Myocyte (in vitro differentiated cells): ENCODE results near the gene CRTC1. TPM values are rescaled to one million over a fixed set of nuclear protein-coding genes. Genes with fewer than 3 reads are reported as not detected.

Experiments used
- DNase-seq: peaks from one replicate; pipeline ENCODE4 v3.0.0-alpha.2; 2012; ENCODE audit warnings: low read depth
- total RNA-seq: library from RNA; depleted of rRNA; stranded (reverse); fragments of >200 nt; gene quantifications from 2 replicates; pipeline ENCODE4 v1.2.3, GENCODE V29; 2014

Gene CRTC1
- total RNA-seq, 1 donor from 2014 or later = 3.3 TPM

DNA sequence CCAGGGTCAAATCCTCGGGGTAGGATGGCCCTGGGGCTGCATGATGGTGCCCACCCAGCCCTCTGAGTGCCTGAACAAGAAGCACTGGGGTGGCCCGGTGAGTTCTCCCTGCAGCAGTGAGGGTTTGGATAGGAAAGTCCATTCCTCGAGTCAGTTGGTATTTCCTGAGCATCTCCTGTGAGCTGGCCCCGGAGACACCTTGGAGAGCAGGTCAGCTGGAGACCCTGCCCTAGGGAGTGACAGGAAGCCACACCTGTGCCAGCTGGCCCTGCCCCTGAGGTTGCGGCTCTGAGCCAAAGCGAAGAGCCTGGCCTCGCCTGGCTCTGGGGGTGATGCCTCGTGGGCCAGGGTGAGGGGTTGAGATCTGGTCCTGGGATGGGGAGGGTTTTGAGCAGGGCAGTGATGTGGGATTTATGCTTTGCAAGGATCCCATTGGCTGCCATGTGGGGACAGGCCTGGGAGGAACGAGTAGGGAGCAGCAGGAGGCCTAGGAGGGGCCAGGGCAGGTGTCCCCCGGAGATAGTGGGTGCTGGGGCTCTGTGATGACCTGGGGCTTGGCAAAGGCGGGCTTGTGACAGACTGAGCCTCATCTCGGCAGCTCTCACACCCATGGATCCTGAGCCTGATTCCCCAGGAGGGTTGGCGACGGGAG lies 16.0 kb downstream of the CRTC1 start:
- no peak for DNase-seq

DNA sequence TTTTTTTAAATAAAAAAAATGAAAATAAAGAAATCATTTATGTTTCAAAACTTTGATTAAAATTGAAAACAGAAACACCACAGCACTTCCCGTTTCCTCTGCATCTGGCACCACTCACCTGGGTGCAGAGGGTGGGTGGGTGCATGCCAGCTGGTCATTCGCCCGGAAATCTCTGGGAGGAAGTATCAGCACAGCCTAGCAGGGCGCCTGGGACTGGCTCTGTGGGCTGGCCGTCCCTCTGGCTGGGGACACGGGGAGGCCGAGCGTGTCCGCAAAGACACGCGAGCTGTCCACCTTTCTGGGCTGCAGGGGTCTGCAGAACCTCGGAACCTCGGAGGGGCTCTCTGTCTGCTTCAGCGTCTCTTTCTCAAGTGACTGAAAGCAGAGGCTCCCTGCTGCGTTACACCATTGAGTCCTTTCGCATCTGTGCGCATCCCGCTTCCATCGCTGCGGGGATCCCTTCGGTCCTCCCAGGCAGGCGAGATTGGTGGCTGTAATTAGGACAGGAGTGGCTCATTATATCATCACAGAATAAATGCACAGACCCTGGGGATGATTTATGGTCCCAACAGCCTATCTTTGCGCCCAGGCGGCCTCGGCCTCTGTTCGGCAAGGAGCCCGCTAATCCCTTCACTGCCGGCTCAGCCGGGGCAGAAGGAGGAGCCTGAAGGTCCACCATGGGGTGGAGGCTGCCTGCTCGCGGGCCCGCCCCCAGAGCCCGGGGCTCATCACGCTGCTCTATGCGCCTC lies 17.2 kb downstream of the CRTC1 start:
- peak; percentile 52 for DNase-seq

GRCh38 chr19:18701250-18701608 lies 17.7 kb downstream of the CRTC1 start:
- no peak for DNase-seq

DNA sequence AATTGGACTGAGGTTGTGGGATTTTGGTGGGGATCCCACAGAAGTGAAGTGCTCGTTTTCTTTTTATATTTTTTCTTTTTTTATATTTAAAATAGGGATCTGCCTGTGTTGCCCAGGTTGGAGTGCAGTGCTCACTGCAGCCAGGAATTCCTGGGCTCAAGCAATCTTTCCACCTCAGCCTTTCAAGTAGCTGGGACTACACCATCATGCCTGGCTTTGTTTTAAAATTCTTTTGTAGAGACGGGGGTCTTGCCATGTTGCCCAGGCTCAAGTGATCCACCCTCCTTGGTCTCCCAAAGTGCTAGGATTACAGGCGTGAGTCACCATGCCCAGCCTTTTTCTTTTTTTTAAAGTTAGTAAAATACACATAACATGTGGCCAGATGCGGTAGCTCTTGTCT lies 20.6 kb downstream of the CRTC1 start:
- DNase-seq = no peak

- no peak for DNase-seq
These were observed 21.5 kb downstream of the CRTC1 start for GRCh38 chr19:18704971-18705370.

DNA sequence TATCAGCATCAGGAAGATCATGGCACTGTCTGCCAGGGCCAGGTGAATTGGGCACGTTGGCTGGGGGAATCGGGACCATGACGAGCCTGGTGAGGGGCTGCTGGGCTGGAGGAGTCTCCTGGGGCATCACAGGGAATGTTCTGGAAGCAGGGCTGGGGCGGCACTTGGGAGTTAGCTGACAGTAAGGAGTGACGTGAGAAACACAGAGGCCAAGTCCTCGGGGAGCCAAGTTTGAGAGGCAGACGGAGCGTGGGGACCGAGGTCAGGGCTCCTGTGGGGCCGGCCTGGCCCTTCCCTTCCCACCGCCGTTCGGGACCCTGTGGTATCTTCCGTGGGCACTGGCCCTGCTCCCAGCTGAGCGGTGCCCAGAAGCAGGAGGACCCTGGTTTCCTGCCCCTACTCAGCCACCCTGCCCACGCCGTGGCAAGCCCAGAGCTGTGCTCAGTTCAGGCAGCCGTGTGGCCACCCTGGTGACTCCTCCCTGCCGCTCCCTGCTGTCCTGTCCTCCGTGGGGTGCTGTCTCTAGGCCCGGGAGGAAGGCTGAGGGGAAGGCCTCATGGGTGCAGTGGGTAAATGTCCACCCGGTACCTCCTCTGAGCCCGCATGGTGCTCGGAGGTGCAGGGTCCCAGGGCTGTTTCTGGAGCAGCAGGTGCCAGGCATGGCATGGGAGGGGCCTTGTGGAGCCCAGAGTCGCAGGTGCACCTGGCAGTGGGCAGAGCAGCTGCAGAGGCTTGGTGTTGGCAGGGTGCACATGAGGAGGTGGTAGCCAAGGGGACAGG lies 25.2 kb downstream of the CRTC1 start:
- DNase-seq = no peak

DNA sequence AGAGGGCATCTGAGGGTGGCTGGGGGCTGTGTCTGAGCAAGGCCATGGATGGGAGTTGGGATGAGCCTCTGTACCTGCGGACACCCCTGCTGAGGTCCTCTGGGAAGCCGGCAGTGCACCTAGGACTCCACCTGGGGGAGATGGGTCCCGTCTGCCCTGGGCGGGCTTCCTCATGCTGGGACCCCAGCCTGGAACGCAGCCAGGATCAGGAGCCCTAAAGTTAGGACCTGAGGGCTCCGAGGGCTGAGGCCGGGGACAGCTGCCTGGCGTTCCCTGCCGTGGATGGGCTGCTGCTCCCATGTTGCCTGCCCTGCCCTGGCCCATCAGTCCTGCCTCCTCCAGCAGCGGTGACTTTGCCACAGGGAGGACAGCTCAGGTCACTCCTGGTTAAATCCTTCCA lies 26.1 kb downstream of the CRTC1 start:
- no peak for DNase-seq

DNA sequence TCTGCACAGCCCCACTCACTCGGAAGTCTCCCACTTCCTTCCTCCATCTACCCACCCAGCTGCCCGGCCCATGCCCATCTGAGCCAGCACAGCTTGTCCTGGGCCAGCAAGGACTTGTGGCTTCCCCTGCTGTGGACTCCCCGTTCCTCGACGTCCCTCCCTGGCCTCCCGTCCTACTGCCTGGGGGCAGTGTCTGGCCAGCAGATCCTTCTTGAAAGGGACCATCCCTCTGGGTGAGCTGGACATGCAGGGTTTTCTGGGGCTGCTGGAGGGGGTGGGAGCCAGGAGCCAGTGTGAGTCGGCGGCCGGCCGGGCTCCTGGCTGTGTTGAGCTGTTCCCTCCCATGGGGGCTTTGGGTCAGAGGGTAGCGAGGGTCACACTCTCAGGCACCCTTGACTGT lies 26.7 kb downstream of the CRTC1 start:
- no peak for DNase-seq

- DNase-seq = no peak
These were observed 27.7 kb downstream of the CRTC1 start for GRCh38 chr19:18710996-18711751.

DNA sequence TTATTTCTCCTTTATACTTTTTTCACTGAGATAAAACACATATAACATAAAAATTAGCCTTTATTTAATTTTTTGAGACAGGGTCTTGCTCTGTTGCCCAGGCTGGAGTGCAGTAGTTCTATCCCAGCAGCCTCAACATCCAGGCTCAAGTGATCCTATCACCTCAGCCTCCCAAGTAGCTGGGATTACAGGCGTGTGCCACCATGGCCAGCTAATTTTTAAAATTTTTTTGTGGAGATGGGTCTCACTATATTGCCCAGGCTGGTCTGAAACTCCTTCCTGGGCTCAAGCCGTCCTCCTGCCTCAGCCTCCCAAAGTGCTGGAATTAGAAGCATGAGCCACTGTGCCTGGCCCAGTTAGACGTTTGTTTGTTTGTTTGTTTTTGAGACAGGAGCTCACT lies 28.4 kb downstream of the CRTC1 start:
- no peak for DNase-seq

- no peak for DNase-seq
These were observed 29.5 kb downstream of the CRTC1 start for GRCh38 chr19:18712981-18713380.

DNA sequence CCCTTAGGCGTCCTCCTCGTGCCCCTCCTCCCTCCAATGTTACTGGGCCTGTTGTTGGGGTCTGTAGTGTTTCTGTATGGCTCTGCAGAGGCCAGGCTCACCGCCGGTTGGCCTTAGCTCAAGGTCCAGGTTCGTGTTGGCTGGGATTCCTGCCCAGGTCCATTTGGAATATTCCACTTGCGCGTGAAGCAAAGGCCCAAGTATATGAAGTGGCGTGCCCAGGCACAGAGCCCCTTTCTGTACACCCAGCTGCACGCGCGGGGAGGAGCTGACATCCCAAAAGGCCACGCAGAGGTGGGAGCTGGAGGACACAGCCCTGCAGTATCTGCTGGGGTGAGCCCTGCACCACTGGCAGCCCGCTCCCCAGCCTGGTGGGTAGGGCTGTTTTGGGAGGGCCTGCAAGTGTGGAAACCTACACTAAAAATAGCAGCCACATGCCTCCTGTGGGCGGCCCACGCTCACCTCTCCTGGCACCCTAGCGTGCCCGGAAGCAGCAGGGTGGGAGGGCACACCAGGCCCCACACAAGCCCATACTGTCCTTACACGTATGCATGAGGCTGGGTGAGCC lies 30.2 kb downstream of the CRTC1 start:
- no peak for DNase-seq

GRCh38 chr19:18715416-18715815 lies 31.9 kb downstream of the CRTC1 start:
- no peak for DNase-seq

- no peak for DNase-seq
These were observed 33.4 kb downstream of the CRTC1 start for GRCh38 chr19:18716857-18717256.

DNA sequence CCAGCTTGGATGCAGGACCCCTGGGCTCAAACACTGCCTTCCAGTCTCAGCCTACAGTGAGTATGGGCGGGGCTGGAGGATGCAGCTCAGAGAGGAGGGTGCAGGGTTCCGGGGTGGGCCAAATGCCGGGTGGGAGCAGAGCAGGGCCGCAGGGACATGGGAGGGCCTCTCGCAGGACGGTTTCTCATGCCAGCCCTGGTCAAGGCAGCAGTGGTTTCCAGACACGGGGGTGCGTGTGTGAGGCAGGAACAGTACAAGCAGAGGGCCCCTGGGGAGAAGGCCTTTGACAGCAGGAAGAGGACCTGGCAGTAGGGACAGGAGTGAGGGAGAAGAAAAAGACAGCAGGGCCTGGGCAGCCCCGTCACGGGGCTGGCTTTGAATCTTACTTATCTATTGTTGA lies 34.1 kb downstream of the CRTC1 start:
- DNase-seq = no peak

- no peak for DNase-seq
These were observed 34.6 kb downstream of the CRTC1 start for GRCh38 chr19:18718015-18718526.

DNA sequence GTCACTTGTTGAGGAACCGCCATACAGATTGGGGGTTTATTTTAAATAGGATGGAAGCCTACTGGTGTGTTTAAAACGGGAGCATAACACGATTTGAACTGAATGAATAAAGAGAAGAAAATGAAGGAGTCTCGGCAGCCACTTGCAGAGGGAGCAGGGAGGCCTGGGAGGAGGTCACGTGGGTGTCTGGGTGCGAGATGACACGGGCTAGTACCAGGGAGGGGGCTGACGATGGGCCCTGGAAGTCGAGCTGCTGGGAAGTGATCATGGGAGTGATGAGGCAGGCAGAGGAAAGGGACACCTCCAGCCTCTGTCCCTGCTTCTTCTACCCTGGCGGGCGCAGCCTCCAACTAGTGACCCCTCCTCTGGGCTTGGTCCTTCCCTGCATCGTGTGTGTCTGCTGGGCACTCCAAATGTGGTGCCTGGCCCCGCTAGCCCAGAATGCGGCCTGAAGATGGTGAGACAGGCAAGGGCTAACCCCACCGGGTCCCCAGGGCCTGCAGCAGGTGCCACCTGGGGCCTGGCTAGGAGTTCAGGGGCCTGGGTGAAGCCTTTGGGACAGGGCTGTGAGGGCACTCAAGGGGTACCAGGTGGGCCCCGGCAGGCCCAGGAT lies 35.5 kb downstream of the CRTC1 start:
- no peak for DNase-seq

DNA sequence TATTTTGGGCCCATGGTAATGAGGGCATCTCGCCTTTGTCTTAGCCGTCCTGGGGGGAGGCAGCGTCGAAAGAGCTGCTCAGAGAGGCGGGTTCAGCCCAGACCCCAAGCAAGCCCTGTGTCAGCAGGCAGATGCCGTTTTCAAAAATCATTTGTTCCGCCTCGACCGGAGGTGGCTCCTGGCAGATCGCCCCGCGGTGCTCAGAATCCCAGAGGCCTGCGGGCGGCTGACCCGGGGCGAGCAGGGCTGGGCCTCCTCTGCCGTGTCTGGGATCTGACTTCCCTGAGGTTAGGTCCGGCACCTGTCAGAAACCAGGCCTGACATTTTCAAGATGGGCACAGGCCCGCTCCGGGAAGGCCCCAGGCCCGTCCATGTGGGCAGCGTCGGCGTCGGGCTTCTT lies 36.1 kb downstream of the CRTC1 start:
- no peak for DNase-seq

DNA sequence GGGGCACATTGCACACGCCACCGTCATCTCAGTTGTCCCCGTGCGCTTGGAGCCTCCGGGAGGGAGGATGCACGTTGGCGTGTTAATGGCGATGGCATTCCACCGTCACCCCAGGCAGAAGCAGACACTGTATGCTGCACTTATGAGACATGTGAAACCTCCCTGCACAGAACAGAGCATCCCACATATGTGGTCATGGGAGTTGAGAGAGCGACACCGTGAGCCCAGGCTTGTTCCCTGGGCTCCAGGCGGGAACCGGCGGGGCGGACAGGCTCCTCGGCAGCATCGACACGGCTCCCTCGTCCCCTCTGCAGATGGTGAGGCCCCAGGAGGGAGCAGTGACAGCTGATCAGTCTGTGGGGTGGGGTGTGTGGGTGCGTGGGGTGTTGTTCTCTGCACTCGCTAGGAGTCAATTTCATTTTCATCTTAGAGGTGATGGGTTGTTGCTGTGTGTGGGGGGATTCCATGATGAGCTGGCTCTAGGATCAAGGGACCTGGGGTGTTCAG lies 40.4 kb downstream of the CRTC1 start:
- DNase-seq = no peak
